GM12878 (cell line): Measurements from ENCODE around the gene IMMP2L. TPM values are rescaled to one million over a fixed set of nuclear protein-coding genes. Genes with fewer than 3 reads are reported as not detected.

Experiments
- MEF2B ChIP-seq: fragments of 450-650 bp; IDR thresholded peaks from 2 replicates; pipeline ENCODE4 v1.6.1; 2018; ENCODE audit warnings: mild to moderate bottlenecking, moderate library complexity; ENCODE audit not compliant: partially characterized antibody, poor library complexity, severe bottlenecking
- ZBED1 ChIP-seq: IDR thresholded peaks from 2 replicates; pipeline ENCODE4 v1.6.1; 2016; ENCODE audit warnings: borderline replicate concordance
- ZNF24 ChIP-seq: fragments of 450-650 bp; IDR thresholded peaks from 2 replicates; pipeline ENCODE4 v1.6.1; 2017; ENCODE audit warnings: antibody characterized with exemption, mild to moderate bottlenecking
- polyA plus RNA-seq, 11 experiments: library from polyadenylated mRNA; depleted of rRNA in 4 of 11; unstranded in 6 of 11; stranded (reverse) in 5 of 11; fragments of >200 nt; fragmentation: Nextera tagmentation in 4 of 11; fragmentation: Illumina TruSeq in 1 of 11; extraction: Ambion mirVana in 4 of 11; extraction: Trizol in 1 of 11; gene quantifications; 1 replicate in 1 of 11; 2 replicates in 10 of 11; pipeline versions ENCODE4 v1.2.1 to v1.2.3, GENCODE V29; 2011 to 2016; ENCODE audit warnings: inconsistent platforms in 2 of 11, missing spikeins in 2 of 11, low read depth in 1 of 11
- total RNA-seq, 4 experiments: library from RNA; depleted of rRNA in 3 of 4; stranded (reverse); fragments of >200 nt in 3 of 4; fragmentation: Illumina TruSeq in 1 of 4; extraction: Trizol in 1 of 4; gene quantifications; 2 replicates each; pipeline versions ENCODE4 v1.2.1 to v1.2.3, GENCODE V29; 2013 to 2021
- TF ChIP-seq, protein P1 (sequence below): IDR thresholded peaks from 2 replicates; pipeline ENCODE4 v1.6.1; 2012; ENCODE audit warnings: low read length, inconsistent platforms
- TF ChIP-seq, protein P2 (sequence below): fragments of 450-650 bp; IDR thresholded peaks from 2 replicates; pipeline ENCODE4 v1.6.1; 2017; ENCODE audit warnings: antibody characterized with exemption, mild to moderate bottlenecking, moderate library complexity
- TF ChIP-seq, protein P3 (sequence below): IDR thresholded peaks from 2 replicates; pipeline ENCODE4 v1.6.1; 2012; ENCODE audit warnings: low read depth, low read length, improper control_type of control experiment

The IMMP2L gene
- total and polyA plus RNA-seq, 10 of the 15 experiments (the other 5 are each of a cell fraction or from before 2014, with no cell fraction given), result 12.6 to 46.3 (median 19.6) TPM

DNA sequence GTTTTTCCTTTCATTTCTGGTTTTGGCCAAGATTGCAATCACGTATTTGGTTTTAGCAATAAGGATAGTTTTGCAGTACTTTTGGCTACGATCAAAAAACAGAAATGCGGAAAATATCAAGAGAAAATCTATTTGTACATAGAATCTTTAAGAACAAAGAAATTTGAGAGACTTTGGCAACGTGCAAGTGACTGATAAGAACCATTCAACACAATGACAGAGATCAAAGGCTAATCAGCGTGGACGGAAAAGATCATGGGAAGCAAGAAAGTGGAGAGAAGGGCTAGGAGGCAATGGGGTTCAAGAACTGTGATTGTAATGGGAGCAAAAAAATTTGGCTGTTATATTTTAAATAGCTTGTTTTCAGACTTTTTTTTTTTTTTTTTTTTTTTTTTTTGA is 487.5 kb downstream of the IMMP2L start (continued):
- TF ChIP-seq, protein P1, sequence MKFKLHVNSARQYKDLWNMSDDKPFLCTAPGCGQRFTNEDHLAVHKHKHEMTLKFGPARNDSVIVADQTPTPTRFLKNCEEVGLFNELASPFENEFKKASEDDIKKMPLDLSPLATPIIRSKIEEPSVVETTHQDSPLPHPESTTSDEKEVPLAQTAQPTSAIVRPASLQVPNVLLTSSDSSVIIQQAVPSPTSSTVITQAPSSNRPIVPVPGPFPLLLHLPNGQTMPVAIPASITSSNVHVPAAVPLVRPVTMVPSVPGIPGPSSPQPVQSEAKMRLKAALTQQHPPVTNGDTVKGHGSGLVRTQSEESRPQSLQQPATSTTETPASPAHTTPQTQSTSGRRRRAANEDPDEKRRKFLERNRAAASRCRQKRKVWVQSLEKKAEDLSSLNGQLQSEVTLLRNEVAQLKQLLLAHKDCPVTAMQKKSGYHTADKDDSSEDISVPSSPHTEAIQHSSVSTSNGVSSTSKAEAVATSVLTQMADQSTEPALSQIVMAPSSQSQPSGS, result no peak
- TF ChIP-seq, protein P2, sequence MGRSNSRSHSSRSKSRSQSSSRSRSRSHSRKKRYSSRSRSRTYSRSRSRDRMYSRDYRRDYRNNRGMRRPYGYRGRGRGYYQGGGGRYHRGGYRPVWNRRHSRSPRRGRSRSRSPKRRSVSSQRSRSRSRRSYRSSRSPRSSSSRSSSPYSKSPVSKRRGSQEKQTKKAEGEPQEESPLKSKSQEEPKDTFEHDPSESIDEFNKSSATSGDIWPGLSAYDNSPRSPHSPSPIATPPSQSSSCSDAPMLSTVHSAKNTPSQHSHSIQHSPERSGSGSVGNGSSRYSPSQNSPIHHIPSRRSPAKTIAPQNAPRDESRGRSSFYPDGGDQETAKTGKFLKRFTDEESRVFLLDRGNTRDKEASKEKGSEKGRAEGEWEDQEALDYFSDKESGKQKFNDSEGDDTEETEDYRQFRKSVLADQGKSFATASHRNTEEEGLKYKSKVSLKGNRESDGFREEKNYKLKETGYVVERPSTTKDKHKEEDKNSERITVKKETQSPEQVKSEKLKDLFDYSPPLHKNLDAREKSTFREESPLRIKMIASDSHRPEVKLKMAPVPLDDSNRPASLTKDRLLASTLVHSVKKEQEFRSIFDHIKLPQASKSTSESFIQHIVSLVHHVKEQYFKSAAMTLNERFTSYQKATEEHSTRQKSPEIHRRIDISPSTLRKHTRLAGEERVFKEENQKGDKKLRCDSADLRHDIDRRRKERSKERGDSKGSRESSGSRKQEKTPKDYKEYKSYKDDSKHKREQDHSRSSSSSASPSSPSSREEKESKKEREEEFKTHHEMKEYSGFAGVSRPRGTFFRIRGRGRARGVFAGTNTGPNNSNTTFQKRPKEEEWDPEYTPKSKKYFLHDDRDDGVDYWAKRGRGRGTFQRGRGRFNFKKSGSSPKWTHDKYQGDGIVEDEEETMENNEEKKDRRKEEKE, result no peak
- TF ChIP-seq ZNF24 (no peak), MEF2B (no peak), ZBED1 (no peak)
- TF ChIP-seq, protein P3, sequence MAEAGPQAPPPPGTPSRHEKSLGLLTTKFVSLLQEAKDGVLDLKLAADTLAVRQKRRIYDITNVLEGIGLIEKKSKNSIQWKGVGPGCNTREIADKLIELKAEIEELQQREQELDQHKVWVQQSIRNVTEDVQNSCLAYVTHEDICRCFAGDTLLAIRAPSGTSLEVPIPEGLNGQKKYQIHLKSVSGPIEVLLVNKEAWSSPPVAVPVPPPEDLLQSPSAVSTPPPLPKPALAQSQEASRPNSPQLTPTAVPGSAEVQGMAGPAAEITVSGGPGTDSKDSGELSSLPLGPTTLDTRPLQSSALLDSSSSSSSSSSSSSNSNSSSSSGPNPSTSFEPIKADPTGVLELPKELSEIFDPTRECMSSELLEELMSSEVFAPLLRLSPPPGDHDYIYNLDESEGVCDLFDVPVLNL, result no peak
